ENCODE results near the gene NSF.
"Not testable (repeated sequence)": the region's sequence is repeated elsewhere in the genome, so short reads cannot be mapped to it uniquely, and the experiment has no call there.

The NSF gene

DNA sequence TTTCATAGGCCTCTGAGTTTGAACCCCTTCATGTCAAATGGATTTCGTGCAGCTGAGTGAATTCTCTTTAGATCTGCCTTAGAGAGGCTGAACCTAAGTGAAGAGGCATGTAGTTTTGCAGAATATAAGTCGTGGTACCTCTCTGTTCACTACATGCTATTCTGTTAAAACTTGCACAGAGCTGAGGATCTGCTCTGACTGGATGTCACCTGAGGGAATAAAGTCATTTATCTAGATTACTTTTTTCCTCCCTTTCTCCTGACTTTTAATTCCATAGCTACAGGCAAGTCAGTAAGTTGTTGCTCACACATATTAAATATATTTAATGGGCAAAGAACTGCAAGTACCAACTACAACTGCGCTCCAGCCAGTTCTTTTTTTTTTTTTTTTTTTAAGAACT is 163.3 kb downstream of the NSF start:
- TF ChIP-seq, protein P1, sequence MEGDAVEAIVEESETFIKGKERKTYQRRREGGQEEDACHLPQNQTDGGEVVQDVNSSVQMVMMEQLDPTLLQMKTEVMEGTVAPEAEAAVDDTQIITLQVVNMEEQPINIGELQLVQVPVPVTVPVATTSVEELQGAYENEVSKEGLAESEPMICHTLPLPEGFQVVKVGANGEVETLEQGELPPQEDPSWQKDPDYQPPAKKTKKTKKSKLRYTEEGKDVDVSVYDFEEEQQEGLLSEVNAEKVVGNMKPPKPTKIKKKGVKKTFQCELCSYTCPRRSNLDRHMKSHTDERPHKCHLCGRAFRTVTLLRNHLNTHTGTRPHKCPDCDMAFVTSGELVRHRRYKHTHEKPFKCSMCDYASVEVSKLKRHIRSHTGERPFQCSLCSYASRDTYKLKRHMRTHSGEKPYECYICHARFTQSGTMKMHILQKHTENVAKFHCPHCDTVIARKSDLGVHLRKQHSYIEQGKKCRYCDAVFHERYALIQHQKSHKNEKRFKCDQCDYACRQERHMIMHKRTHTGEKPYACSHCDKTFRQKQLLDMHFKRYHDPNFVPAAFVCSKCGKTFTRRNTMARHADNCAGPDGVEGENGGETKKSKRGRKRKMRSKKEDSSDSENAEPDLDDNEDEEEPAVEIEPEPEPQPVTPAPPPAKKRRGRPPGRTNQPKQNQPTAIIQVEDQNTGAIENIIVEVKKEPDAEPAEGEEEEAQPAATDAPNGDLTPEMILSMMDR (IDR thresholded peaks at IDR 0.05) = no peak
- H3K4me3 ChIP-seq (ENCODE audit: low read depth in 1 of 2, low read length in 1 of 2) = no peak overlapping the region
- no peaks in the 10 kb centered on the region for H3K4me1 ChIP-seq (ENCODE audit: control insufficient read depth in 1 of 2, insufficient read depth in 1 of 2, low read depth in 1 of 2, low read length in 1 of 2)
- peaks cover 85% of the 10 kb centered on the region for H3K36me3 ChIP-seq
- no peaks in the 10 kb centered on the region for H3K27me3 ChIP-seq
- H3K27ac ChIP-seq = no peak overlapping the region
- H3K9me3 ChIP-seq = no peaks in the 10 kb centered on the region

DNA sequence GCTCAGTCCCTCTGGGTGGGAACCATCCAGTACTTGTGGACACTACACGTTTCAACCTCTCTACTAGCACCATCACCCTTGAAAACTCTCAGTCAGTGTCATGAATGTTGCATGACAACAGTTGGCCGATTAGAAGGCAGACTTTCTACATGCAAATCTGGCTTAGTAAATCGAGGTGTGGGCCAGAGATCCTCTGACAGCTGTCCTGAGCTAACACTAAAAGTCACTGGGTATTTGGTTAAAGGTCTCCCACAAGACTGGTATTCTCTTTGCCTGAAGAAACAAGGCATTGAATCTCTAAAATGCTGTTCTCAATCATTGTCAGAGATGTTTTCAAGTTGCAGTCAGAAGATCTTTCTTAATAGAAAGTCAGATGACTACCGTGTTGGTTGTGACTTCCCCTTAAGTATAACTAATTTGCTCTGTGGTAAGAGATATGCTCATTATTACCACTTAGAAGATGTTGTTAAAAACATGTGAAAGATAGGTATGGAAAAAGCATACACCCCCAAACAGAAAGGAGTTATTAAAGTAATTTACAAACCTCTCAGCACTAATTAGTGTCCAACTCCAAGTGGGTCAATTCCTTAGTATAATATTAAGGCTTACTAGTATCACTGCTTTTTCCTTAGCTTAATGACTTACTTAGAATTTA is 165.7 kb downstream of the NSF start:
- Histone ChIP-seq H3K4me1 (ENCODE audit: control insufficient read depth in 1 of 2, insufficient read depth in 1 of 2, low read depth in 1 of 2, low read length in 1 of 2) (no peaks in the 10 kb centered on the region), H3K9me3 (no peaks in the 10 kb centered on the region), H3K36me3 (peaks cover 84% of the 10 kb centered on the region), H3K27ac (no peak overlapping the region), H3K4me3 (ENCODE audit: low read depth in 1 of 2, low read length in 1 of 2) (no peak overlapping the region), H3K27me3 (no peaks in the 10 kb centered on the region)
- TF ChIP-seq, protein P1 (IDR thresholded peaks at IDR 0.05) = no peak

- no peak overlapping the region for H3K4me3 ChIP-seq (ENCODE audit: low read depth in 1 of 2, low read length in 1 of 2)
- TF ChIP-seq, protein P1 (IDR thresholded peaks at IDR 0.05) = no peak
- no peaks in the 10 kb centered on the region for H3K9me3 ChIP-seq
- H3K4me1 ChIP-seq (ENCODE audit: control insufficient read depth in 1 of 2, insufficient read depth in 1 of 2, low read depth in 1 of 2, low read length in 1 of 2) = no peaks in the 10 kb centered on the region
- H3K27ac ChIP-seq = no peak overlapping the region
- H3K36me3 ChIP-seq = peaks cover 78% of the 10 kb centered on the region
- H3K27me3 ChIP-seq = no peaks in the 10 kb centered on the region
These were observed 166.4 kb downstream of the NSF start for GRCh38 chr17:46756861-46757260.

DNA sequence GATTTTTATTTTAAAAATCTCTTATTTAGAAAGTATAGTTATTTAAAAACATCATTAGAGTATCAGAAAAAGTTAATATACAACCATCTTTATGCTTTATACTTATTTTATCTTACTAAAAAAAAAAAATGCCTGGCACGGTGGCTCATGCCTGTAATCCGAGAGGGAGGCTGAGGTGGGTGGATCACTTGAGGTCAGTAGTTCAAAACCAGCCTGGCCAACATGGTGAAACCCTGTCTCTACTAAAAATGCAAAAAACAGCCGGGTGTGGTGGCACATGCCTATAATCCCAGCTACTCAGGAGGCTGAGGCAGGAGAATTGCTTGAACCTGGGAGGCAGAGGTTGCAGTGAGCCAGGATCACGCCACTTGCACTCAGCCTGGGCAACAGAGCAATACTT is 167.1 kb downstream of the NSF start:
- not testable (repeated sequence) for H3K4me1 ChIP-seq (ENCODE audit: control insufficient read depth in 1 of 2, insufficient read depth in 1 of 2, low read depth in 1 of 2, low read length in 1 of 2); H3K27me3 ChIP-seq; H3K9me3 ChIP-seq; H3K27ac ChIP-seq; H3K4me3 ChIP-seq (ENCODE audit: low read depth in 1 of 2, low read length in 1 of 2)
- peaks cover 70% of the 10 kb centered on the region for H3K36me3 ChIP-seq

DNA sequence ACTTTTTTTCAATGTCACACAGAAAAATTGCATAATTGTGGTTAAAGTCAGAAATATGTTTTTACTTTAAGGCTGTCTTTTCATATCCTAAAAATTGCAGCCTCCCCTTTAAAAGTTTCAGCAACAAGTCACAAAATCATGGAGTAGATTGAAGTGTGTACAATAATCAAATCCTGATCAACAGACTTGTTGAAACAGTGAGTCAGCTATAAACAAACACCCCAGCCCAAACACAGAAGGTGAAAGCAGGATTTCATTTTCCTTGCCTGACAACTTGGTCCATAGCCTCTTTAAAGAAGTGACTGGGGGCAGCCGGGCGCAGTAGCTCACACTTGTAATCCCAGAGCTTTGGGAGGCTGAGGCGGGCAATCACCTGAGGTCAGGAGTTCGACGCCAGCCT is 168.1 kb downstream of the NSF start:
- TF ChIP-seq, protein P1 (IDR thresholded peaks at IDR 0.05) = no peak
- Histone ChIP-seq H3K36me3 (peaks cover 61% of the 10 kb centered on the region), H3K4me1 (ENCODE audit: control insufficient read depth in 1 of 2, insufficient read depth in 1 of 2, low read depth in 1 of 2, low read length in 1 of 2) (no peaks in the 10 kb centered on the region), H3K9me3 (no peaks in the 10 kb centered on the region), H3K27me3 (no peaks in the 10 kb centered on the region), H3K27ac (no peak overlapping the region), H3K4me3 (ENCODE audit: low read depth in 1 of 2, low read length in 1 of 2) (no peak overlapping the region)

DNA sequence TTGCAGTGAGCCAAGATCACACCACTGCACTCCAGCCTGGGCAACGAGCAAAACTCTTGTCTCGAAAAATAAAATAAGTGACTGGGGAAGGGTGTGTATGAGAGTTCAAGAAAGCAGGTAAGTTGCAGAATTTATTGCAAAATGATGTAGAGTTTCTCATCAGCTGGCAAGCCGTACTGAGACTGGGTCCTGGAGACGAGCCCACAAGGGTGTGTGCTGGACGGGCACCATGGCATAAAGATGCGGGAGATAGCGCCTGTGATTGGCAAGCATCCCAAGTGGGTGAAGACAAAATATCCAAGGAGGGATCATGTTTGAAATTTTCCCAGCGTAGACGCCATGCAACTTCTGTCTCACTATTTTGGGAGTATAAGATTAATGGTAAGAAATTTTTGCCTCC is 168.7 kb downstream of the NSF start:
- Histone ChIP-seq H3K4me3 (ENCODE audit: low read depth in 1 of 2, low read length in 1 of 2) (no peak overlapping the region), H3K27ac (no peak overlapping the region), H3K36me3 (peaks cover 58% of the 10 kb centered on the region), H3K27me3 (no peaks in the 10 kb centered on the region), H3K9me3 (no peaks in the 10 kb centered on the region), H3K4me1 (ENCODE audit: control insufficient read depth in 1 of 2, insufficient read depth in 1 of 2, low read depth in 1 of 2, low read length in 1 of 2) (no peaks in the 10 kb centered on the region)
- TF ChIP-seq, protein P1 (IDR thresholded peaks at IDR 0.05) = no peak
